HUES64 (cell line): ENCODE measurements around the gene PARP12.

Source experiments
- H3K27ac ChIP-seq: 2 replicates; pipeline ENCODE4 v1.7.0; 2013; ENCODE audit warnings: low read depth, low read length, inconsistent platforms
- H3K27me3 ChIP-seq: 2 replicates; pipeline ENCODE4 v1.6.1; 2013; ENCODE audit warnings: mild to moderate bottlenecking, low read length; ENCODE audit not compliant: insufficient read depth
- H3K36me3 ChIP-seq: 2 replicates; pipeline ENCODE4 v1.6.1; 2013; ENCODE audit warnings: mild to moderate bottlenecking, low read length; ENCODE audit not compliant: insufficient read depth
- H3K4me1 ChIP-seq: 2 replicates; pipeline ENCODE4 v1.6.1; 2013; ENCODE audit warnings: mild to moderate bottlenecking, low read length, moderate library complexity; ENCODE audit not compliant: insufficient read depth
- H3K4me3 ChIP-seq: 2 replicates; pipeline ENCODE4 v1.5.1; 2013; ENCODE audit warnings: mild to moderate bottlenecking, low read length, moderate library complexity
- H3K9ac ChIP-seq: 2 replicates; pipeline ENCODE4 v1.6.1; 2013; ENCODE audit warnings: mild to moderate bottlenecking, low read depth, low read length
- H3K9me3 ChIP-seq: 2 replicates; pipeline ENCODE4 v1.6.1; 2013; ENCODE audit warnings: low read depth, low read length; ENCODE audit not compliant: insufficient read depth
- WGBS: fragments of 150-250, 120-280 bp; methylation state at CpG from one replicate; pipeline ENCODE4 v1.1.7; 2013; ENCODE audit warnings: missing lambda C conversion rate; 5-methylcytosine and 5-hydroxymethylcytosine counted together

Gene PARP12

GRCh38 chr7:140010194-140010895, 52.4 kb downstream of the PARP12 start:
- Histone ChIP-seq H3K27ac (no peak overlapping the region), H3K9me3 (no peaks in the 10 kb centered on the region), H3K9ac (no peak overlapping the region), H3K4me3 (no peak overlapping the region), H3K27me3 (no peaks in the 10 kb centered on the region), H3K36me3 (no peaks in the 10 kb centered on the region), H3K4me1 (no peaks in the 10 kb centered on the region)
- WGBS, result 76% methylated on average over 9 of the region's 9 CpGs

- 93% methylated on average over 11 of the region's 11 CpGs for WGBS
- H3K9ac ChIP-seq, result no peak overlapping the region
- H3K9me3 ChIP-seq, result no peaks in the 10 kb centered on the region
- no peaks in the 10 kb centered on the region for H3K36me3 ChIP-seq
- no peak overlapping the region for H3K4me3 ChIP-seq
- H3K27ac ChIP-seq, result no peak overlapping the region
- H3K4me1 ChIP-seq, result no peaks in the 10 kb centered on the region
- no peaks in the 10 kb centered on the region for H3K27me3 ChIP-seq
Measured at GRCh38 chr7:140009735-140010134, 53.0 kb downstream of the PARP12 start.

- no peaks in the 10 kb centered on the region for H3K27me3 ChIP-seq
- no peak overlapping the region for H3K4me3 ChIP-seq
- H3K9ac ChIP-seq, result no peak overlapping the region
- no peaks in the 10 kb centered on the region for H3K4me1 ChIP-seq
- no peak overlapping the region for H3K27ac ChIP-seq
- whole genome bisulfite sequencing, result 92% methylated on average over 16 of the region's 16 CpGs
- H3K36me3 ChIP-seq, result no peaks in the 10 kb centered on the region
- H3K9me3 ChIP-seq, result no peaks in the 10 kb centered on the region
Measured at GRCh38 chr7:140008755-140009610, 53.8 kb downstream of the PARP12 start.

- Histone ChIP-seq H3K27ac (no peak overlapping the region), H3K4me3 (no peak overlapping the region), H3K9me3 (no peaks in the 10 kb centered on the region), H3K4me1 (no peaks in the 10 kb centered on the region), H3K36me3 (no peaks in the 10 kb centered on the region), H3K27me3 (no peaks in the 10 kb centered on the region), H3K9ac (no peak overlapping the region)
- WGBS, result 91% methylated on average over 11 of the region's 11 CpGs
Measured at GRCh38 chr7:140007051-140007690, 55.6 kb downstream of the PARP12 start.

- no peaks in the 10 kb centered on the region for H3K36me3 ChIP-seq
- no peaks in the 10 kb centered on the region for H3K4me1 ChIP-seq
- no peaks in the 10 kb centered on the region for H3K9me3 ChIP-seq
- H3K27me3 ChIP-seq, result no peaks in the 10 kb centered on the region
- 96% methylated on average over 10 of the region's 10 CpGs for WGBS
- no peak overlapping the region for H3K4me3 ChIP-seq
- no peak overlapping the region for H3K9ac ChIP-seq
- H3K27ac ChIP-seq, result no peak overlapping the region
Measured at GRCh38 chr7:140006600-140006999, 56.2 kb downstream of the PARP12 start.

GRCh38 chr7:140005754-140006503, 56.8 kb downstream of the PARP12 start:
- H3K27me3 ChIP-seq, result no peaks in the 10 kb centered on the region
- H3K9me3 ChIP-seq, result no peaks in the 10 kb centered on the region
- WGBS, result 55% methylated on average over 12 of the region's 13 CpGs

DNA sequence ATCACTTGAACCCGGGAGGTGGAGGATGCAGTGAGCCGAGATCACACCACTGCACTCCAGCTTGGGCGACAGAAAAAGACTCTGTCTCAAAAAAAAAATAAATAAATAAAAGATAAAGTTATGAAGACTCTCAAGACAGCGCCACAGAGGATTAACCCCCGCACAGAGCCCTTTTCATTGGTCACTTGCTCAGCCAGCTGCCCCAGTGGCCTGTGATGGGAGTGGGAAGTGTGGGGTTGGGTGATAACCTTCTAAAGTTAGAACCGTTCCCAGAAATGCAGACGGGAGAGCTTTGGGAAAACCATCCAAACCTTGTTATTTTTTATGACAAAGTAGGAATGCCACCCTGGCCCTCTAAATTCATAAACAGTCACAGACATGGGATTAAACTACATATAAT, 57.4 kb downstream of the PARP12 start:
- H3K27ac ChIP-seq, result no peak overlapping the region

More at GRCh38 chr7:140005754-140006503, 56.8 kb downstream of the PARP12 start:
- no peak overlapping the region for H3K4me3 ChIP-seq
- H3K4me1 ChIP-seq, result no peaks in the 10 kb centered on the region
- no peak overlapping the region for H3K9ac ChIP-seq
- no peaks in the 10 kb centered on the region for H3K36me3 ChIP-seq
- no peak overlapping the region for H3K27ac ChIP-seq

DNA sequence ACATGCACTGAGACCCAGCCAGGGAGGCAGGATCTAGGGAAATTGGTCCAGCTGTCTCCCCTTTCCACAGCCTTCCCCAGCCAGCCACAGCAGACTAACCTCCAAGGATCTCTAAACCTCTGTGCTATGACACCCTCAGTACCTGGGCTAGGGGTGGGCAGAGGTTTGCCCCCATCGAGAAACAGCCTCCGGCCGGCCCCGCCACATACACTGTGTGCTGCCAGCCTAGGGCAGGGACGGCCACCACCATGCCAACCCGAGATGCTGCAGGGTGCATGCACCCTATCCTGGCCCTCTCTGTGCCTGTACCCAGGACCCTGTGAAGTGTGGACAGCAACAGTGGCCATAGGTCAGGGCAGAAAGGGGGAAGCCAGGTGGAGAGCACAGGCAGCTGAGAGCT, 58.1 kb downstream of the PARP12 start:
- H3K27ac ChIP-seq, result no peak overlapping the region
- no peak overlapping the region for H3K9ac ChIP-seq
- 97% methylated on average over 6 of the region's 6 CpGs for WGBS
- H3K27me3 ChIP-seq, result no peaks in the 10 kb centered on the region
- no peaks in the 10 kb centered on the region for H3K36me3 ChIP-seq
- H3K4me1 ChIP-seq, result no peaks in the 10 kb centered on the region
- no peak overlapping the region for H3K4me3 ChIP-seq
- H3K9me3 ChIP-seq, result no peaks in the 10 kb centered on the region

More for the DNA sequence above, 57.4 kb downstream of the PARP12 start:
- no peaks in the 10 kb centered on the region for H3K9me3 ChIP-seq
- H3K27me3 ChIP-seq, result no peaks in the 10 kb centered on the region
- 94% methylated on average over 6 of the region's 7 CpGs for WGBS
- no peaks in the 10 kb centered on the region for H3K4me1 ChIP-seq
- H3K4me3 ChIP-seq, result no peak overlapping the region
- no peaks in the 10 kb centered on the region for H3K36me3 ChIP-seq
- H3K9ac ChIP-seq, result no peak overlapping the region

DNA sequence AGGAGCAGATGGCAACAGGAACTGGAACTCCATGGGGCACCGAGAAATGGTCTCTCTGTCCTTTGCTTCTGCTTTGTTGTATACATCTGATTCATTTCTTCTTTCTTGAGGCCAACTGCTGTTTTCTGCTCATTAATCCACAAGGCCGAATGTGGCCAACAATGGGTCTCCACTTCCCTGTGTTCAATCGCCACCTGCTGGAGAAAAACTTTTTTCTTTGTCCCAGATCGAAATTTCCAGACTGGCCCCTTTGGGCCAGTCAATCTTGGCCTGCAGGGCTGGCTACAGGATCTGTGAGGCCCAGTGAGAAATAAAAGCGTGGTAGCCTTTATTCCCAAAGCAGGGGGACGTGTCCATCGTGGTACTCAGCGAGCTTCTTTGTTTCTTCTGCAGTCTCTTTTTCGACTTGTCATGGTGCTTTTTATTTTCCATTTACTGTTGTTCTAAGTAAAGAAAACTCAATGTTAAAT, 58.8 kb downstream of the PARP12 start:
- no peak overlapping the region for H3K9ac ChIP-seq
- H3K4me3 ChIP-seq, result no peak overlapping the region
- no peaks in the 10 kb centered on the region for H3K27me3 ChIP-seq
- no peaks in the 10 kb centered on the region for H3K4me1 ChIP-seq
- 61% methylated on average over 9 of the region's 9 CpGs for WGBS
- no peaks in the 10 kb centered on the region for H3K36me3 ChIP-seq
- no peaks in the 10 kb centered on the region for H3K9me3 ChIP-seq
- H3K27ac ChIP-seq, result no peak overlapping the region

DNA sequence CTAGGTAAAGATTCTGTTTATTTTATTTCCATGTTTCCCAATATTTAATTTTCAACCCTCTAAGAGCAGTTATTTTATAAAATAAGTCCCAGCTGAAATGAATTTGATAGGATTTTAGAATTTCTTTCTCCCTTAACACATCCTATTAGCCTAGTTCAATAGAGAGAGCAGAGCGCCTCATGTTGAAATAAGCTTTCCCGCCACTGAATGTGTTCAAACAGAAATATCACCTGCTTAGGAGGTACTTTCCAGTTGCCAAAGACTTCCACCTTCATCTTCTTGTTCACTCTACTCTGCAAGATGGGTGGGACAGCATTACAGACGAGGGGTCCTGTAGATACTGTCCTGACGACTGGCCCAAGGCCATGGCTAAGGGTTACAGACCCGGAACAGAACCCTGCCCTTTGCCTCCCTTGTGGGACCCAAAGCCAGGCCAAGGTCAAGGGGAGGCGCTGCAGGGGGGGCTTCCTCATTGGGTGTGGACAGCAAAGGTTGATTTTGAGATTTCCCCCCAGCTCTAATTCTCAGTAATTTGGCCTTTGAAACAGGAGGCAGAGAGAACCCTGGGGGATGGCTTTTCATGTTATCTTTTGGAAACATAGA, 62.0 kb downstream of the PARP12 start:
- Histone ChIP-seq H3K4me3 (no peak overlapping the region), H3K27ac (no peak overlapping the region), H3K9me3 (no peaks in the 10 kb centered on the region), H3K36me3 (no peaks in the 10 kb centered on the region), H3K4me1 (no peaks in the 10 kb centered on the region), H3K9ac (no peak overlapping the region), H3K27me3 (no peaks in the 10 kb centered on the region)
- 94% methylated on average over 6 of the region's 6 CpGs for WGBS
